Measurements from ENCODE around the gene SLC9A1. TPM values are rescaled to one million over a fixed set of nuclear protein-coding genes. Genes with fewer than 3 reads are reported as not detected.
"Not testable (repeated sequence)": the region's sequence is repeated elsewhere in the genome, so short reads cannot be mapped to it uniquely, and the experiment has no call there.

SLC9A1 gene
- 28.2 TPM for polyA plus RNA-seq (ENCODE audit: insufficient read length)
- long read RNA-seq, donor 1, full-length matches to known transcripts: 8 of 8 reads
- long read RNA-seq, donor 1, partial matches to known transcripts: 0 of 8 reads
- long read RNA-seq, donor 1, other reads (novel, unspliced or antisense): 0 of 8 reads
- long read RNA-seq, donor 2, full-length matches to known transcripts: 2 of 2 reads
- long read RNA-seq, donor 2, partial matches to known transcripts: 0 of 2 reads
- long read RNA-seq, donor 2, other reads (novel, unspliced or antisense): 0 of 2 reads
- long read RNA-seq, donor 3, full-length matches to known transcripts: 6 of 6 reads
- long read RNA-seq, donor 3, partial matches to known transcripts: 0 of 6 reads
- long read RNA-seq, donor 3, other reads (novel, unspliced or antisense): 0 of 6 reads
- long read RNA-seq, donor 4: 0 reads
- long read RNA-seq, donor 5, full-length matches to known transcripts: 3 of 3 reads
- long read RNA-seq, donor 5, partial matches to known transcripts: 0 of 3 reads
- long read RNA-seq, donor 5, other reads (novel, unspliced or antisense): 0 of 3 reads
- long read RNA-seq, donor 6, full-length matches to known transcripts: 2 of 2 reads
- long read RNA-seq, donor 6, partial matches to known transcripts: 0 of 2 reads
- long read RNA-seq, donor 6, other reads (novel, unspliced or antisense): 0 of 2 reads
- long read RNA-seq, donor 7, partial matches to known transcripts: 8 of 8 reads
- long read RNA-seq, donor 7, other reads (novel, unspliced or antisense): 0 of 8 reads
- long read RNA-seq, donor 8, full-length matches to known transcripts: 1 of 1 reads
- long read RNA-seq, donor 8, partial matches to known transcripts: 0 of 1 reads
- long read RNA-seq, donor 8, other reads (novel, unspliced or antisense): 0 of 1 reads

GRCh38 chr1:27154991-27155781 lies at the start of gene SLC9A1:
TSS of gene SLC9A1 (minus strand) at chr1:27155125. CDS start at chr1:27154334, 791 bp downstream.
- peak; percentile 93 for DNase-seq

- no peak for DNase-seq
Observed at GRCh38 chr1:27203946-27204345, 49.0 kb upstream of the SLC9A1 start.

DNA sequence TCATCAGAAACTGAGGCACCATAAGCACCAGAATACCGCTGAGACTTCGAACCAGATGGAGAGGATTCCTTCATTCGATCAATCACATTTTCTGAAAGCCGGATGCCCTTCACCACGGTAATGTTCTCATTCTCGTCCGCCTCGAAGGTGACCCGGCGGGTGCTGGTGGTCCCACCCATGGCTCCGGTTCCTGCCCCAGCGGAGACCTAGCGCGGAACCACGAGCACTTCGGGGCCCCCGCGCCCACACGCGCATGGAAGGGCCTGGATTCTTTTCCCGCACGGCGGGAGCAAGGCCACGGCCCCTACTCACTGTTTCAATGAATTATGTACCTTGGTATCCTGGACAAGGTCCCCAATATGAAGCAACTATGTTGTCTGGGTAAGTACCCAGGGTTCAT lies 46.4 kb upstream of the SLC9A1 start:
- DNase-seq: no peak

DNA sequence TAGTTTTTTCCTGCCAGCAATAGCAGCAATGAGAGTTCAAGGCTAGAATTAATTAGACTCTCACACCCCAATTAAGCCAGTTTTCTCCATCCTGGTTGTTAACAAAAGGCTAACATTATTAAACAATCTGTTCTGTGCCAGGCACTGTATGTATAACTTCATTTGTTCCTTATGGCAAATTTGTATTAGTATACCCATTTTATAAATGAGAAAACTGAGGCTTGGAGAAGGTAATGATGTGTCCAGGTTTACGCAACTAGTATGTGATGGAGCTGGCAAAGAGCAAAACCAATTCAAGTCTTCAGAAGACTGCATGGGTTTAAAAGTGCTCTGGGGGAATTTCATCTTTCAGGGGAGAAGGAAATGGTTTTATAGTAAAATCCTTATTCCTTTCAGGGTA lies 38.3 kb upstream of the SLC9A1 start:
- no peak for DNase-seq

DNA sequence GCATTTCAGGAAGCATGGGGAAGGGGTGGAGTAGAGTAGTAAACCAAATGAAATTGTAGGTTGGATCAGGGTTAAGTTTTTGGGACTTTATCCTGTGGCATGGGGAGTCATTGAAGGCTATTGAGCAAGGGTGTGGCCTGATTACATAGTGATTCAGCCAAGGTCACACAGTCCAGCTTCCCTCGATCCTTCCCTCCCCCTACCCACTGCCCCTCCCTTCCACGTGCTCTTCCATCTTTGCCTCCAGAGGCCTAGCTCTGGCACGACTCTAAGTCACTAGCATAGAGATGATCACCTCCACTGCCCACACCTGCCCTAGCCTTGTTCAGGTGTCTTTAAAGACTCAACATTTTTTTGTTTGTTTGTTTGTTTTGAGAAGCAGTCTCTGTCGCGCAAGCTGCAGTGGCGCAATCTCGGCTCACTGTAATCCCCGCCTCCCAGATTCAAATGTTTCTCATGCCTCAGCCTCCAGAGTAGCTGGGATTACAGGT lies 37.2 kb upstream of the SLC9A1 start:
- no peak for DNase-seq

DNA sequence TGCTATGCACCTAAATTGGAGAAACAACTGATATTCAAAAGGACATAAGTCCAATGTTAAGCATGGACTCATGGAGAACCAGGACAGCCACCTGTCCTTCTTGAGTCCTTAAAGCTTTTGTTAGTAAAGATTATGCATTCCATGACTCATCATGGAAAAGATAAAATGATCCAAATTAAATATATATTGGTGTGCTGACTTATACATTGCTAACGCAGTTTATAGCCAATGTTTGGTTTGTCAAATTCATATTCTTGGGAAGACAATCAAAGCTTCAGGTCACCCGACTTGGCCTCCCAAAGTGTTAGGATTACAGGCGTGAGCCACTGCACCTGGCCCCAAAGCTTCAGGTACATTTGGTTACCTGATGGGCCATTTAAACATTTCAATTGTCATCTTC lies 29.7 kb upstream of the SLC9A1 start:
- not testable (repeated sequence) for DNase-seq

DNA sequence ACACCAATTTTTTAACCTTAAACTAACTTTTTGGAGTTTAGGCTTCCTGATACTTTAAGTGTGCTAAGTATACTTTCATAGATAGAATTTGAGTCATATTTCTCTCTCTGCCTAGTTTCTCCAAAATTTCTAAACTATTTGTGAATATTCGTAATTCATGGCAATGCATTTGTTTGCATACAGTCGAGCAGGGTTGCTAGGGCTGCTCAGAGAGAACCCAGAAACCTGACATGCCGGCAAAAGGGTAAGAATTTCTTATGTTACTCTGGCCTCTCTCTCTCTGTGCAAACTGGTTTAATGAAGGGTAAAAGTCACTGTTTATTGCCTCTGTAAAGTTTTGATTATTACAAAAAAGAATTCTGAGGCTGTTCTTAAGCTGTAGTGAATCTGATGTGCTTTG lies 25.1 kb upstream of the SLC9A1 start:
- DNase-seq: no peak

- no peak for DNase-seq
Observed at GRCh38 chr1:27179379-27179778, 24.5 kb upstream of the SLC9A1 start.

GRCh38 chr1:27176954-27177353 lies 22.0 kb upstream of the SLC9A1 start:
- no peak for DNase-seq

- DNase-seq: no peak
Observed at GRCh38 chr1:27176323-27176722, 21.4 kb upstream of the SLC9A1 start.

GRCh38 chr1:27172992-27173391 lies 18.1 kb upstream of the SLC9A1 start:
- DNase-seq: not testable (repeated sequence)

DNA sequence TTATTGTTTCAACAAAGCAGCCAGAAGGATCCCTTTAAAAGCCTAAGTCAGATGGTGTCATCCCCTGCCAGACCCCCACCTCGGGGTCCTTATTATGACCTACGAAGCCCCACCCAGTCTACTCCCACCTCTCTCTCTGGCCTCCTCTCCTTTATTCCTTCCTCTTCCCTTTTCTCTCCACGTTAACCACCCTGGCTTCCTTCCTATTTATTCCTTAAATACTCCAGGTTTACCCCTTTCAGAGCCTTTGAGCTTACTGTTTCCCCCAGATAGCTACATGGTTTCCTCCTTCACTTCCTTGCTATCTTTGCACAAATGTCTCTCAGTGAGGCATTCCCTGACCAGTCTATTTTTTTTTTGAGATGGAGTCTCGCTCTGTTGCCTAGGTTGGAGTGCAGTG lies 12.0 kb upstream of the SLC9A1 start:
- DNase-seq: no peak

GRCh38 chr1:27166351-27166802 lies 11.5 kb upstream of the SLC9A1 start:
- DNase-seq: no peak

GRCh38 chr1:27163093-27163492 lies 8.2 kb upstream of the SLC9A1 start:
- no peak for DNase-seq

DNA sequence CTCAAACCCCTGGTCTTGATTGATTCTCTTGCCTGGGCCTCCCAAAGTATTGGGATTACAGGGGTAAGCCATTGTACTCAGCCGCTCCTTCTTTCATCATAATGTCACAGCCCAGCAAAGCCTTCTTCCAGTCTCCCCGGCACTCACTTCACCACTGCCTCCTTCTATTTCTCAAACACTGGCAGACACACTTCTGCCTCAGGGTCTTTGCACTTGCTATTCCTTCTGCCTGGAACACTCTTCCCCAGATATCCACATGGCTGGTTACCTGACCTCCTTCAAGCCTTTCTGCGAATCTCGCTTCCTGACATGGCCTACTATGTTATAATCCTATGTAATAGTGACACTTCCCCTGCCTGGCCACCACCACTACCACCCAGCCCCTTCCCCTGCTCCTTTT lies 7.2 kb upstream of the SLC9A1 start:
- no peak for DNase-seq

DNA sequence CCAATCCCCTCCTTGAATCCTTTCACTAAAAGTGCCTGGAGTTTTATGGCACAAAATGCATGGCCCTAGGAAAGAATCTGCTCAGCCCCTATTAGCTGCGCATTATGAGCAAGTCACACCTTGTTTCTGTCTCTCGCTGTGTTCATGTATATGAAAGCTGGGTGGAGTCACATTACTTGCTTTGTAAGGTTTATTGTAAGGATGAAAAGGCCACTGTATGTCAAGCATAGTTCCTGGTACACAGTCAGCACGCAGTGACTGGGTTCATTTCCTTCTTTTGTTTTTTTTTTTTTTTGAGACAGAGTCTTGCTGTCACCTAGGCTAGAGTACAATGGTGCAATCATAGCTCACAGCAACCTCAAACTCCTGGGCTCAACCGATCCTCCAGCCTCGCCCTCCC lies 6.7 kb upstream of the SLC9A1 start:
- DNase-seq: no peak

DNA sequence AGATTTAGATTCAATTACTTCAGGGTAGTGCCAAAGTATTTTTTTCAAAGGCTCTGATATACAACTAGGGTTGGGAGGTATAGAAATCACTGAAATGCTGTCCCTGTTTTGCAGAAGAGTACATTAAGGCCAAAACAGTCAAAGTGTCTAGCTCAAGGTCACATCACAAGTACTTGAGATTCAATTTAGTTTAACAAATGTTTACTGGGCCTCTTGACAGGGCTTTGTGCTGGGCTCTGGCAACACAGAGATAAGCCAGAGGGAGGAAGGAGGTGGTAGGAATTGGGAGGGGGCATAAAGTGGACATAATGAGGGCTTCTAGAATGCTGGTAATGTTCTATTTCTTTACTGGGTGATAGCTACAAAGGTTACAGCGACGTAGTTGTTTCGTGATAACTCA lies 2.3 kb upstream of the SLC9A1 start:
- DNase-seq: no peak

DNA sequence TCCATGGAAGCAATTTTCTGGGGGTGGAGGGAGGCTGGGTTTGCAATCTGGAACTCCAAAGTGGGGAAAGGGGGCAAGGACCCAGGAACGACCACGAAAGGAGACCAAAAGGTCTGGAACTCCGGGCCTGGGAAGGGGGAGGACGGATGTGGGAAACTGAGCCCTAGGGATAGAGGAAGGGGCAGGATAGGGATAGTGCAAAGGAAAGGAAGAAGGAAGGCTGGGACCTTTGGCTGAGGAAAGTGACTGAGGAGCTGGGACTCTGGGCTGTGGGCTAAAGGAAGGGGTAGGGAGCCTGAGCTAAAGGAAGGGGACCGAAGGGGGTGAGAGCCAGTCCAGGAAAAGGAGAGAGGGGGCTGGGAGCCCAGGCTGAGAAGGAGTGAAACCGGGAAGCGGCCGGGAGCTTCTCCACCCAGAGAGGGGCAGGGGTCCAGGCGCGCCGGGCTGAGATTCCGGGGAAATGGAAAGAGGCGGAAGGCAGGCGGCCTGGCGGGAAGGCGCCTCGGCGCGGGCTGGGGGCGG lies 395 bp downstream of the SLC9A1 start:
- no peak for DNase-seq

- no peak for DNase-seq
Observed at GRCh38 chr1:27153927-27154358, 982 bp downstream of the SLC9A1 start.

DNA sequence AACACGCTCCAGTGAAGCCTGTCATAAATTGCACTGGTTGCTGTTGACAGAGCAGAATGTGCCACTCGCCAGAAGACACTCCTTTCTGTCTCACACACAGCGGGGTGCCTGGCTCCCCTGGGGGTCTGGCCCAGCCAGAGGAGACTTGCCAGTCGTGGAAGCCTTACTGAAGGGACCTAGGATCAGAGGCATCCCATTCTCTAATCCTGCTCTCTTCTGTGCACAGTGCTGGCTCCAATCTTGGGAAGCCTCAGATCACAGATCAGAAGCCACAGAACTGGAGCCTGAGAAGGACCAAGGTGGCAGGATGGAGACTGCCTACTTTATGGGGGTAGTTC lies 1.4 kb downstream of the SLC9A1 start:
- no peak for DNase-seq

- DNase-seq: no peak
Observed at GRCh38 chr1:27152829-27153548, 1.9 kb downstream of the SLC9A1 start.

Measured in left kidney (tissue), 8 donors.